Testis (tissue), 3 donors: Measurements from ENCODE around the gene HS3ST5. TPM values are rescaled to one million over a fixed set of nuclear protein-coding genes. Genes with fewer than 3 reads are reported as not detected.

Experiments
- DNase-seq: peaks from one replicate; pipeline ENCODE4 v3.0.0-alpha.2; 2019
- H3K27ac ChIP-seq, 2 donors: fragments of 200-600 bp; sonication (generic); one replicate each; pipeline ENCODE4 v1.5.1; 2019
- H3K27me3 ChIP-seq: fragments of 200-600 bp; sonication (generic); one replicate; pipeline ENCODE4 v1.5.1; 2019
- H3K36me3 ChIP-seq: fragments of 200-600 bp; sonication (generic); one replicate; pipeline ENCODE4 v1.5.1; 2017; ENCODE audit warnings: low read depth; ENCODE audit errors: missing control alignments
- H3K4me1 ChIP-seq: fragments of 200-600 bp; sonication (generic); one replicate; pipeline ENCODE4 v1.5.1; 2019
- H3K4me3 ChIP-seq, 2 donors: fragments of 200-600 bp; sonication (generic); one replicate each; pipeline ENCODE4 v1.5.1; 2017 to 2019
- H3K9me3 ChIP-seq: fragments of 200-600 bp; sonication (generic); one replicate; pipeline ENCODE4 v1.5.1; 2017
- POLR2A ChIP-seq: fragments of 450-650 bp; IDR thresholded peaks from one replicate; pipeline ENCODE4 v1.6.1; 2017; ENCODE audit warnings: antibody characterized with exemption, mild to moderate bottlenecking, moderate library complexity
- WGBS, 2 donors: methylation state at CpG; one replicate each; pipeline ENCODE4 v1.1.5; 2018; 5-methylcytosine and 5-hydroxymethylcytosine counted together
- intact Hi-C: fragments of 100-400 bp; cut with DNase I; formaldehyde crosslinking; loops from one replicate; pipeline ENCODE4 v1.15.1; 2023; ENCODE audit warnings: low total_unique reads
- polyA plus RNA-seq: library from polyadenylated mRNA; stranded (reverse); fragments of 350-450 nt; fragmentation: Illumina TruSeq; extraction: RNeasy Lipid Tissue Mini Kit (QIAGEN cat#74804); gene quantifications from one replicate; pipeline ENCODE4 v1.2.3, GENCODE V29; 2014; ENCODE audit warnings: low read depth, low replicate concordance; ENCODE audit not compliant: insufficient read depth
- total RNA-seq, 2 donors: library from RNA; depleted of rRNA; stranded (reverse); fragments of >200 nt; gene quantifications; one replicate each; pipeline ENCODE4 v1.2.3, GENCODE V29; 2016
- TF ChIP-seq, protein P1 (sequence below), 3 experiments: fragments of 450-650 bp in 2 of 3; fragments of 200-600 bp in 1 of 3; sonication (generic) in 1 of 3; IDR thresholded peaks; one replicate each; pipeline ENCODE4 v1.5.1; 2016 to 2019; ENCODE audit warnings: antibody characterized with exemption in 3 of 3, mild to moderate bottlenecking in 2 of 3, moderate library complexity in 1 of 3

HS3ST5 gene
- total and polyA plus RNA-seq, 3 donors from 2014 or later: 0.12 to 0.20 (median 0.16) TPM

DNA sequence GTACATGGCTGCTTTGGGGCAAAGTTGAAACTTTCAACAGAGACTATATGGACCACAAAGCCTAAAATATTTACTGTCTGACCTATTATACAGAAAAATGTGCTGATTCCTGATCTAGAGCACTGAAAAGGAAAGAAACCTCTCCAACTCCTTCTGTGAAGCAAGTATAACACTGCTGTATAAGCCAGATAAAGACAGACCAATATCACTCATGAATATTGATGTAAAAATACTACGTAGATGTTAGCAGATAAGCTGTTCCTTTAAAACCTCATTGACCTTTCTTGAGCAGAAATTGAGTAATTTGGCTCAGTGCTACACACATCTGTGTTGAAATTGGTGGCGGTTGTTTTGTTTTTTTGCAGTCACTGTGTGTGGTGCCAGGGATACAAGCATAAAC, 302.0 kb downstream of the HS3ST5 start:
- intact Hi-C loops: no loop called here
- 83 to 86% methylated on average over 2 of the region's 2 CpGs for WGBS, 2 donors
- DNase-seq: no peak
- Histone ChIP-seq H3K4me1 (no peaks in the 10 kb centered on the region), H3K36me3 (no peaks in the 10 kb centered on the region), H3K27me3 (no peaks in the 10 kb centered on the region), H3K4me3 (no peak overlapping the region), H3K9me3 (no peaks in the 10 kb centered on the region), H3K27ac (no peak overlapping the region)
- TF ChIP-seq POLR2A: no peak
- TF ChIP-seq, protein P1, sequence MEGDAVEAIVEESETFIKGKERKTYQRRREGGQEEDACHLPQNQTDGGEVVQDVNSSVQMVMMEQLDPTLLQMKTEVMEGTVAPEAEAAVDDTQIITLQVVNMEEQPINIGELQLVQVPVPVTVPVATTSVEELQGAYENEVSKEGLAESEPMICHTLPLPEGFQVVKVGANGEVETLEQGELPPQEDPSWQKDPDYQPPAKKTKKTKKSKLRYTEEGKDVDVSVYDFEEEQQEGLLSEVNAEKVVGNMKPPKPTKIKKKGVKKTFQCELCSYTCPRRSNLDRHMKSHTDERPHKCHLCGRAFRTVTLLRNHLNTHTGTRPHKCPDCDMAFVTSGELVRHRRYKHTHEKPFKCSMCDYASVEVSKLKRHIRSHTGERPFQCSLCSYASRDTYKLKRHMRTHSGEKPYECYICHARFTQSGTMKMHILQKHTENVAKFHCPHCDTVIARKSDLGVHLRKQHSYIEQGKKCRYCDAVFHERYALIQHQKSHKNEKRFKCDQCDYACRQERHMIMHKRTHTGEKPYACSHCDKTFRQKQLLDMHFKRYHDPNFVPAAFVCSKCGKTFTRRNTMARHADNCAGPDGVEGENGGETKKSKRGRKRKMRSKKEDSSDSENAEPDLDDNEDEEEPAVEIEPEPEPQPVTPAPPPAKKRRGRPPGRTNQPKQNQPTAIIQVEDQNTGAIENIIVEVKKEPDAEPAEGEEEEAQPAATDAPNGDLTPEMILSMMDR (IDR thresholded peaks at IDR 0.05): no peak

DNA sequence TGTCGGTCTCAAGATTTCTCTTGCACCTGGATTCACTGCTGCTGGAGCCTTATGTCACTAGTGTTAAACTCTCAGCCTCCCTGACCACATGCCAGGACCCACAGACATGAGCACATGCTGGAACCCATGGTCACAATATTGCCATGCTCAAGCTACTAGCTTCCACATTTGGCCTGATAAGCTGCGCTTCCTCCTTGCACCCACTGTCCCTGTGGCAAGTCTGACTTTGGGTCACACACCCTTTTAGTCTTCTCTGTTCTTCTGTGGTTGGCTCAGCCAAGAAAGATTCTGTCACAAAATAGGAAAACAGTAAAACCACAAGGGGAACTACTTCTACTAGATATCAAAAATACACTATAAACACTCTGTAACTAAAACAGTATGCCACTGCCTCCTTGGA, 303.0 kb downstream of the HS3ST5 start:
- intact Hi-C loops: no loop called here
- 69 to 100% methylated on average over 2 of the region's 2 CpGs for WGBS, 2 donors
- no peak for DNase-seq
- H3K27ac ChIP-seq: no peak overlapping the region
- TF ChIP-seq POLR2A: no peak
- TF ChIP-seq, protein P1 (IDR thresholded peaks at IDR 0.05): no peak
- no peaks in the 10 kb centered on the region for H3K4me1 ChIP-seq
- H3K4me3 ChIP-seq: no peak overlapping the region
- no peaks in the 10 kb centered on the region for H3K9me3 ChIP-seq
- no peaks in the 10 kb centered on the region for H3K27me3 ChIP-seq
- H3K36me3 ChIP-seq: no peaks in the 10 kb centered on the region

DNA sequence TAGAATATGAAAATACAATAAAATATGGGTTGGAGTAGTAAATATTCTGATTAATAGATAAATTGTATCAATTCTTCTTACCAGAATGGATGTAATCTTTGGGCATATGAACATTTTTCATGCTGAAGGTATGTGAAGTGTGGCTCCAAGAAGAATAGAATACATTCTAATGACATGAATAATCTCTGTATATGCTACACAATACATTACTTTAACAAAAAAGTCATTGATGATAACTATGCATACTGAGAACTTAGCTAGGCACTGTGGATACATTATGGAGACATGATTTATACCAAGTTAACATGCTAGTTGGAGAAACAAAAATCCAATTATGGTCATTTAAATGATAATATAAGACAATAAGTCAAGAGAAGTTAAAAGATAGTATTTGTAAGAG, 309.2 kb downstream of the HS3ST5 start:
- Histone ChIP-seq H3K9me3 (no peaks in the 10 kb centered on the region), H3K27ac (no peak overlapping the region), H3K27me3 (no peaks in the 10 kb centered on the region), H3K4me3 (no peak overlapping the region), H3K4me1 (no peaks in the 10 kb centered on the region), H3K36me3 (no peaks in the 10 kb centered on the region)
- intact Hi-C loops: no loop called here
- DNase-seq: no peak
- TF ChIP-seq, protein P1 (IDR thresholded peaks at IDR 0.05): no peak
- no peak for TF ChIP-seq POLR2A

DNA sequence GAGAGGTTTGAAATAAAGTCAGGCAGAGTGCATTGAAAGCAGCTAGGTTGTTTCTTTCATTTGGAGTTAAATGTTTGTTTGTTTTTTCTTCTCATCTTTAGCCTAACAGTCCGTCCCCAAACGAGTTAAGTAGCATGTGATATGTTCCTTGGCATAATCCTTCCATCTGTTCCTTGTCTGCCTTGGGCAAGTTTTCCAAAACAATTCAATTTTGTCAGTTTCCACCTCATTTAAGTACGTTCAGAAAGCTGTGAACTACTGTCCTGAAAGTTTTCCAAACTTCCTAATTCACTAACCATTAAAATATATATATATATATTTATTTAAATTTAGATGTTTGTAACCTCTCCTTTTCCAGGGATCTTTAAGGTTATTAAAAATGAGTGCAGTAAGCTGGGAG, 310.1 kb downstream of the HS3ST5 start:
- intact Hi-C loops: no loop called here
- no peak for DNase-seq
- Histone ChIP-seq H3K9me3 (no peaks in the 10 kb centered on the region), H3K27ac (no peak overlapping the region), H3K4me3 (no peak overlapping the region), H3K36me3 (no peaks in the 10 kb centered on the region), H3K4me1 (no peaks in the 10 kb centered on the region), H3K27me3 (no peaks in the 10 kb centered on the region)
- WGBS, 2 donors: 55 to 60% methylated on average over 3 of the region's 3 CpGs
- TF ChIP-seq, protein P1 (IDR thresholded peaks at IDR 0.05): no peak
- no peak for TF ChIP-seq POLR2A

DNA sequence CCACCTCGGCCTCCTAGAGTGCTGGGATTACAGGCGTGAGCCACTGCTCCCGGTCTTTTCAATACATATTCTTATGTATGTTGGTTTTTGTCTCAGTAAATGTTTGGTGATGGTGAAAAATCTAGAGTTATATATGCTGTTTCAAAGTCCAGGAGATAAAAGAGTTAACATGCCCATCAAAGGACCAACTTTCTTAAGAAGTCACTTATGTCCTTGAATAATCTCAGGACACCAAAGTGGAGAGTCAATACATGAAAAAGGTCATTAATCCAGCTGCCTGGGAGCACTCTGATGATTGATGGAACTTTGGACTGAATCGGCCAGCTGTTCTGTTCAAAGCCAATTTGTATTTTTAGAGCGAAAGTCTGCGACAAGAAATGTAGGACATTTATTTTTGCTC, 312.1 kb downstream of the HS3ST5 start:
- Histone ChIP-seq H3K27ac (no peak overlapping the region), H3K9me3 (no peaks in the 10 kb centered on the region), H3K4me3 (no peak overlapping the region), H3K4me1 (no peaks in the 10 kb centered on the region), H3K36me3 (no peaks in the 10 kb centered on the region), H3K27me3 (no peaks in the 10 kb centered on the region)
- intact Hi-C loops: no loop called here
- DNase-seq: no peak
- TF ChIP-seq, protein P1 (IDR thresholded peaks at IDR 0.05): no peak
- TF ChIP-seq POLR2A: no peak
- WGBS, 2 donors: 85 to 86% methylated on average over 6 of the region's 6 CpGs
